HepG2 (cell line): ENCODE results near the gene DPM1.

Source experiments
- ATF3 ChIP-seq: sonication (generic); formaldehyde crosslinking; IDR thresholded peaks from 2 replicates; pipeline ENCODE4 v1.4.0; 2020; ENCODE audit warnings: missing genetic modification reagents
- ELF4 ChIP-seq: sonication (generic); formaldehyde crosslinking; IDR thresholded peaks from 2 replicates; pipeline ENCODE4 v1.5.0; 2020; ENCODE audit warnings: missing genetic modification reagents, mild to moderate bottlenecking, moderate library complexity, borderline replicate concordance
- HDAC2 ChIP-seq: sonication (generic); formaldehyde crosslinking; IDR thresholded peaks from 2 replicates; pipeline ENCODE4 v1.4.0; 2020; ENCODE audit warnings: missing genetic modification reagents
- ZNF138 ChIP-seq: sonication (generic); formaldehyde crosslinking; IDR thresholded peaks from 2 replicates; pipeline ENCODE4 v1.5.0; 2020; ENCODE audit warnings: mild to moderate bottlenecking, low read depth, missing genetic modification reagents

- TF ChIP-seq HDAC2 (CRISPR knock-in tag) = no peak
- no peak for TF ChIP-seq ATF3 (CRISPR knock-in tag)
- no peak for TF ChIP-seq ELF4 (CRISPR knock-in tag)
- no peak for TF ChIP-seq ZNF138 (CRISPR knock-in tag)
These were observed 45.4 kb upstream of the DPM1 start for GRCh38 chr20:51003753-51004152.
